HEK293 (cell line): Measurements from ENCODE around the gene HEATR3.

ENCODE experiments used
- GLI2 ChIP-seq: fragments of 450-650 bp; formaldehyde crosslinking; IDR thresholded peaks from 2 replicates; pipeline ENCODE4; 2017; ENCODE audit warnings: missing biosample characterization, missing genetic modification characterization, low read depth, borderline replicate concordance
- KLF16 ChIP-seq: fragments of 450-650 bp; formaldehyde crosslinking; IDR thresholded peaks from 2 replicates; pipeline ENCODE4 v1.5.1; 2017; ENCODE audit warnings: missing biosample characterization, missing genetic modification characterization
- KLF7 ChIP-seq: fragments of 450-650 bp; formaldehyde crosslinking; IDR thresholded peaks from 2 replicates; pipeline ENCODE4 v1.5.1; 2016; ENCODE audit warnings: missing biosample characterization, missing genetic modification characterization, borderline replicate concordance
- MEIS1 ChIP-seq: sonication (generic); formaldehyde crosslinking; IDR thresholded peaks from 2 replicates; pipeline ENCODE4 v1.8.1; 2022; ENCODE audit warnings: missing genetic modification reagents, mild to moderate bottlenecking, borderline replicate concordance
- MYNN ChIP-seq: fragments of 450-650 bp; formaldehyde crosslinking; IDR thresholded peaks from 2 replicates; pipeline ENCODE4 v1.5.1; 2016; ENCODE audit warnings: missing biosample characterization, missing genetic modification characterization, borderline replicate concordance
- RBAK ChIP-seq: fragments of 450-650 bp; formaldehyde crosslinking; IDR thresholded peaks from 2 replicates; pipeline ENCODE4 v1.5.1; 2016; ENCODE audit warnings: missing biosample characterization, missing genetic modification characterization
- WT1 ChIP-seq: fragments of 450-650 bp; formaldehyde crosslinking; IDR thresholded peaks from 2 replicates; pipeline ENCODE4 v1.5.1; 2016; ENCODE audit warnings: missing biosample characterization, missing genetic modification characterization
- ZBTB1 ChIP-seq: fragments of 450-650 bp; formaldehyde crosslinking; IDR thresholded peaks from 2 replicates; pipeline ENCODE4 v1.5.1; 2016; ENCODE audit warnings: missing biosample characterization, missing genetic modification characterization
- ZBTB20 ChIP-seq: fragments of 450-650 bp; formaldehyde crosslinking; IDR thresholded peaks from 2 replicates; pipeline ENCODE4 v1.5.1; 2016; ENCODE audit warnings: missing biosample characterization, missing genetic modification characterization
- ZBTB21 ChIP-seq: fragments of 450-650 bp; formaldehyde crosslinking; IDR thresholded peaks from 2 replicates; pipeline ENCODE4 v1.5.1; 2017; ENCODE audit warnings: missing biosample characterization, missing genetic modification characterization
- ZBTB48 ChIP-seq: fragments of 450-650 bp; formaldehyde crosslinking; IDR thresholded peaks from 2 replicates; pipeline ENCODE4 v1.5.1; 2016; ENCODE audit warnings: missing biosample characterization, missing genetic modification characterization
- ZFHX2 ChIP-seq: fragments of 450-650 bp; formaldehyde crosslinking; conservative IDR thresholded peaks from 2 replicates; pipeline ENCODE4 v1.5.1; 2016; ENCODE audit warnings: missing biosample characterization, missing genetic modification characterization
- ZFP69B ChIP-seq: fragments of 450-650 bp; formaldehyde crosslinking; IDR thresholded peaks from 2 replicates; pipeline ENCODE4 v1.5.1; 2016; ENCODE audit warnings: missing biosample characterization, missing genetic modification characterization
- ZNF146 ChIP-seq: fragments of 450-650 bp; formaldehyde crosslinking; IDR thresholded peaks from 2 replicates; pipeline ENCODE4 v1.5.1; 2016; ENCODE audit warnings: missing biosample characterization, missing genetic modification characterization
- ZNF202 ChIP-seq: fragments of 450-650 bp; formaldehyde crosslinking; IDR thresholded peaks from 2 replicates; pipeline ENCODE4 v1.5.1; 2016; ENCODE audit warnings: missing biosample characterization, missing genetic modification characterization, borderline replicate concordance
- ZNF214 ChIP-seq: fragments of 450-650 bp; formaldehyde crosslinking; IDR thresholded peaks from 2 replicates; pipeline ENCODE4 v1.5.1; 2017; ENCODE audit warnings: missing biosample characterization, mild to moderate bottlenecking, missing genetic modification characterization, borderline replicate concordance
- ZNF239 ChIP-seq: fragments of 450-650 bp; formaldehyde crosslinking; IDR thresholded peaks from 2 replicates; pipeline ENCODE4 v1.5.1; 2016; ENCODE audit warnings: missing biosample characterization, missing genetic modification characterization
- ZNF248 ChIP-seq: fragments of 450-650 bp; formaldehyde crosslinking; IDR thresholded peaks from 2 replicates; pipeline ENCODE4 v1.5.1; 2017; ENCODE audit warnings: missing biosample characterization, missing genetic modification characterization
- ZNF335 ChIP-seq: fragments of 450-650 bp; formaldehyde crosslinking; conservative IDR thresholded peaks from 2 replicates; pipeline ENCODE4 v1.5.1; 2016; ENCODE audit warnings: missing biosample characterization, missing genetic modification characterization
- ZNF366 ChIP-seq: fragments of 450-650 bp; formaldehyde crosslinking; conservative IDR thresholded peaks from 2 replicates; pipeline ENCODE4 v1.5.1; 2016; ENCODE audit warnings: missing biosample characterization, missing genetic modification characterization
- ZNF426 ChIP-seq: fragments of 450-650 bp; formaldehyde crosslinking; IDR thresholded peaks from 2 replicates; pipeline ENCODE4 v1.5.1; 2017; ENCODE audit warnings: missing biosample characterization, missing genetic modification characterization, mild to moderate bottlenecking, inconsistent platforms, moderate library complexity
- ZNF548 ChIP-seq: fragments of 450-650 bp; formaldehyde crosslinking; IDR thresholded peaks from 2 replicates; pipeline ENCODE4 v1.5.1; 2016; ENCODE audit warnings: missing biosample characterization, missing genetic modification characterization
- ZNF549 ChIP-seq: fragments of 450-650 bp; IDR thresholded peaks from 2 replicates; pipeline ENCODE4 v1.5.1; 2018; ENCODE audit warnings: missing biosample characterization, missing genetic modification characterization, mild to moderate bottlenecking, inconsistent platforms, moderate library complexity
- ZNF560 ChIP-seq: fragments of 450-650 bp; formaldehyde crosslinking; IDR thresholded peaks from 2 replicates; pipeline ENCODE4 v1.5.1; 2017; ENCODE audit warnings: missing biosample characterization, missing genetic modification characterization, borderline replicate concordance
- ZNF585B ChIP-seq: fragments of 450-650 bp; formaldehyde crosslinking; IDR thresholded peaks from 2 replicates; pipeline ENCODE4 v1.5.1; 2016; ENCODE audit warnings: missing biosample characterization, missing genetic modification characterization
- ZNF623 ChIP-seq: fragments of 450-650 bp; formaldehyde crosslinking; IDR thresholded peaks from 2 replicates; pipeline ENCODE4 v1.5.1; 2016; ENCODE audit warnings: missing biosample characterization, missing genetic modification characterization
- ZSCAN23 ChIP-seq: fragments of 450-650 bp; formaldehyde crosslinking; IDR thresholded peaks from 2 replicates; pipeline ENCODE4 v1.5.1; 2016; ENCODE audit warnings: missing biosample characterization, missing genetic modification characterization
- TF ChIP-seq, protein P1 (sequence below): fragments of 450-650 bp; formaldehyde crosslinking; IDR thresholded peaks from 2 replicates; pipeline ENCODE4 v1.5.1; 2016; ENCODE audit warnings: missing biosample characterization, missing genetic modification characterization
- TF ChIP-seq, protein P2 (sequence below): fragments of 450-650 bp; formaldehyde crosslinking; IDR thresholded peaks from 2 replicates; pipeline ENCODE4 v1.5.1; 2016; ENCODE audit warnings: missing biosample characterization, missing genetic modification characterization, low read depth
- TF ChIP-seq, protein P3 (sequence below): fragments of 450-650 bp; formaldehyde crosslinking; IDR thresholded peaks from 2 replicates; pipeline ENCODE4 v1.5.1; 2016; ENCODE audit warnings: missing biosample characterization, missing genetic modification characterization, borderline replicate concordance
- TF ChIP-seq, protein P4 (sequence below): fragments of 450-650 bp; formaldehyde crosslinking; IDR thresholded peaks from 2 replicates; pipeline ENCODE4 v1.5.1; 2017; ENCODE audit warnings: missing biosample characterization, missing genetic modification characterization

HEATR3 gene

DNA sequence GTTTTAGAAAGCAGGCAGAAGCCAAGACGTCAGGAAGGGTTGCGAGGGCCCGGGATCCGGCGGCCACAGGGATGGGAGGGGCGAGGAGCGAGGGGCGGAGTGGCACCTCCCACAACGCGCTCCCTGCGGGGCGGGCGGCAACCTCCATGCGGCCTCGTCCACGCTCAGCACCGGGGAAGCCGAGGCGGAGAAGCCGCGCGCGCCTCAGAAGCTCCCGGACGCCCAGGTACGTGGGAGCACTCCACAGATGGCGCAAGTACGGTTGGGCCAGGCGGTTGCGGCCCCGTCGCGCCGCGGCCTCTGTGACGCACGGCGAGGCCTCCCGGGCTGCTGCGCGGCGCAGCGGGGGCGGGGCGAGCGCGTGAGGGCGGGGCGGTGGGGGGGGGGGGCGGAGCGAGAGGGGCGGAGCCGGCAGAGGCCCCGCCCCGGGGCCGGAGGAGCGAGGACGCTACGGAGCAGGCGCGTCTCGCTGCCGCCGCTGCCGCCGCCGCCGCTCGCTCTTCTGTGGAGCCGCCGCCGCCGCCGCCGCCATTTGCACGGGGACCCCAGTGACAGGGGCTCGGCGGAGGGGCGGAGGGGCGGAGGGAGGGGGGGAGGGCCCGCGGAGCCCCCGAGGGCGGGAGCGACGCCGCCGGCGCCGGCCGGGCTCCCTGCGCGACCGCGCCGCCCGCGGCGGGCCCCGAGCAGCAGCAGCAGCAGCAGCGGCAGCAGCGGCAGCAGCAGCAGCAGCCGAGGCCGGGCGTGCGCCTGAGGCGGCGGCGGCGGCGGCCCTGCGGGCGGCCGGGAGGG is 87.2 kb downstream of the HEATR3 start, which contains the start of gene TENT4B (continued):
- TF ChIP-seq RBAK (tag by site-specific recombination) (no peak), ZBTB48 (tag by site-specific recombination) (no peak), GLI2 (no peak), ZNF366 (no peak), ZSCAN23 (no peak), ZFP69B (no peak), KLF7 (tag by site-specific recombination) (peak; percentile 83; the same call in 1 of the 2 replicates), ZNF214 (tag by site-specific recombination) (no peak), ZNF146 (tag by site-specific recombination) (no peak), ZBTB21 (tag by site-specific recombination) (no peak), MYNN (tag by site-specific recombination) (no peak), ZNF623 (tag by site-specific recombination) (no peak), MEIS1 (CRISPR knock-in tag) (no peak), ZNF585B (tag by site-specific recombination) (0 out of 2 replicates have a peak, but pooled peaks have one; percentile 16), ZNF248 (tag by site-specific recombination) (no peak), ZNF239 (tag by site-specific recombination) (0 out of 2 replicates have a peak, but pooled peaks have one; percentile 61), ZNF426 (tag by site-specific recombination) (no peak), WT1 (tag by site-specific recombination) (no peak), ZBTB20 (peak; percentile 79; the same call in 1 of the 2 replicates), ZFHX2 (tag by site-specific recombination) (peak; percentile 53; the same call in 1 of the 2 replicates), ZNF549 (tag by site-specific recombination) (no peak), ZNF548 (no peak), ZBTB1 (tag by site-specific recombination) (no peak), ZNF335 (tag by site-specific recombination) (no peak; the same call in 1 of the 2 replicates), KLF16 (tag by site-specific recombination) (peak; percentile 91), ZNF560 (no peak), ZNF202 (no peak)
- TF ChIP-seq, protein P1, sequence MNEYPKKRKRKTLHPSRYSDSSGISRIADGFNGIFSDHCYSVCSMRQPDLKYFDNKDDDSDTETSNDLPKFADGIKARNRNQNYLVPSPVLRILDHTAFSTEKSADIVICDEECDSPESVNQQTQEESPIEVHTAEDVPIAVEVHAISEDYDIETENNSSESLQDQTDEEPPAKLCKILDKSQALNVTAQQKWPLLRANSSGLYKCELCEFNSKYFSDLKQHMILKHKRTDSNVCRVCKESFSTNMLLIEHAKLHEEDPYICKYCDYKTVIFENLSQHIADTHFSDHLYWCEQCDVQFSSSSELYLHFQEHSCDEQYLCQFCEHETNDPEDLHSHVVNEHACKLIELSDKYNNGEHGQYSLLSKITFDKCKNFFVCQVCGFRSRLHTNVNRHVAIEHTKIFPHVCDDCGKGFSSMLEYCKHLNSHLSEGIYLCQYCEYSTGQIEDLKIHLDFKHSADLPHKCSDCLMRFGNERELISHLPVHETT: no peak
- TF ChIP-seq, protein P2, sequence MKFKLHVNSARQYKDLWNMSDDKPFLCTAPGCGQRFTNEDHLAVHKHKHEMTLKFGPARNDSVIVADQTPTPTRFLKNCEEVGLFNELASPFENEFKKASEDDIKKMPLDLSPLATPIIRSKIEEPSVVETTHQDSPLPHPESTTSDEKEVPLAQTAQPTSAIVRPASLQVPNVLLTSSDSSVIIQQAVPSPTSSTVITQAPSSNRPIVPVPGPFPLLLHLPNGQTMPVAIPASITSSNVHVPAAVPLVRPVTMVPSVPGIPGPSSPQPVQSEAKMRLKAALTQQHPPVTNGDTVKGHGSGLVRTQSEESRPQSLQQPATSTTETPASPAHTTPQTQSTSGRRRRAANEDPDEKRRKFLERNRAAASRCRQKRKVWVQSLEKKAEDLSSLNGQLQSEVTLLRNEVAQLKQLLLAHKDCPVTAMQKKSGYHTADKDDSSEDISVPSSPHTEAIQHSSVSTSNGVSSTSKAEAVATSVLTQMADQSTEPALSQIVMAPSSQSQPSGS: no peak
- TF ChIP-seq, protein P3, sequence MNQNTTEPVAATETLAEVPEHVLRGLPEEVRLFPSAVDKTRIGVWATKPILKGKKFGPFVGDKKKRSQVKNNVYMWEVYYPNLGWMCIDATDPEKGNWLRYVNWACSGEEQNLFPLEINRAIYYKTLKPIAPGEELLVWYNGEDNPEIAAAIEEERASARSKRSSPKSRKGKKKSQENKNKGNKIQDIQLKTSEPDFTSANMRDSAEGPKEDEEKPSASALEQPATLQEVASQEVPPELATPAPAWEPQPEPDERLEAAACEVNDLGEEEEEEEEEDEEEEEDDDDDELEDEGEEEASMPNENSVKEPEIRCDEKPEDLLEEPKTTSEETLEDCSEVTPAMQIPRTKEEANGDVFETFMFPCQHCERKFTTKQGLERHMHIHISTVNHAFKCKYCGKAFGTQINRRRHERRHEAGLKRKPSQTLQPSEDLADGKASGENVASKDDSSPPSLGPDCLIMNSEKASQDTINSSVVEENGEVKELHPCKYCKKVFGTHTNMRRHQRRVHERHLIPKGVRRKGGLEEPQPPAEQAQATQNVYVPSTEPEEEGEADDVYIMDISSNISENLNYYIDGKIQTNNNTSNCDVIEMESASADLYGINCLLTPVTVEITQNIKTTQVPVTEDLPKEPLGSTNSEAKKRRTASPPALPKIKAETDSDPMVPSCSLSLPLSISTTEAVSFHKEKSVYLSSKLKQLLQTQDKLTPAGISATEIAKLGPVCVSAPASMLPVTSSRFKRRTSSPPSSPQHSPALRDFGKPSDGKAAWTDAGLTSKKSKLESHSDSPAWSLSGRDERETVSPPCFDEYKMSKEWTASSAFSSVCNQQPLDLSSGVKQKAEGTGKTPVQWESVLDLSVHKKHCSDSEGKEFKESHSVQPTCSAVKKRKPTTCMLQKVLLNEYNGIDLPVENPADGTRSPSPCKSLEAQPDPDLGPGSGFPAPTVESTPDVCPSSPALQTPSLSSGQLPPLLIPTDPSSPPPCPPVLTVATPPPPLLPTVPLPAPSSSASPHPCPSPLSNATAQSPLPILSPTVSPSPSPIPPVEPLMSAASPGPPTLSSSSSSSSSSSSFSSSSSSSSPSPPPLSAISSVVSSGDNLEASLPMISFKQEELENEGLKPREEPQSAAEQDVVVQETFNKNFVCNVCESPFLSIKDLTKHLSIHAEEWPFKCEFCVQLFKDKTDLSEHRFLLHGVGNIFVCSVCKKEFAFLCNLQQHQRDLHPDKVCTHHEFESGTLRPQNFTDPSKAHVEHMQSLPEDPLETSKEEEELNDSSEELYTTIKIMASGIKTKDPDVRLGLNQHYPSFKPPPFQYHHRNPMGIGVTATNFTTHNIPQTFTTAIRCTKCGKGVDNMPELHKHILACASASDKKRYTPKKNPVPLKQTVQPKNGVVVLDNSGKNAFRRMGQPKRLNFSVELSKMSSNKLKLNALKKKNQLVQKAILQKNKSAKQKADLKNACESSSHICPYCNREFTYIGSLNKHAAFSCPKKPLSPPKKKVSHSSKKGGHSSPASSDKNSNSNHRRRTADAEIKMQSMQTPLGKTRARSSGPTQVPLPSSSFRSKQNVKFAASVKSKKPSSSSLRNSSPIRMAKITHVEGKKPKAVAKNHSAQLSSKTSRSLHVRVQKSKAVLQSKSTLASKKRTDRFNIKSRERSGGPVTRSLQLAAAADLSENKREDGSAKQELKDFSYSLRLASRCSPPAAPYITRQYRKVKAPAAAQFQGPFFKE (tag by site-specific recombination): no peak
- TF ChIP-seq, protein P4, sequence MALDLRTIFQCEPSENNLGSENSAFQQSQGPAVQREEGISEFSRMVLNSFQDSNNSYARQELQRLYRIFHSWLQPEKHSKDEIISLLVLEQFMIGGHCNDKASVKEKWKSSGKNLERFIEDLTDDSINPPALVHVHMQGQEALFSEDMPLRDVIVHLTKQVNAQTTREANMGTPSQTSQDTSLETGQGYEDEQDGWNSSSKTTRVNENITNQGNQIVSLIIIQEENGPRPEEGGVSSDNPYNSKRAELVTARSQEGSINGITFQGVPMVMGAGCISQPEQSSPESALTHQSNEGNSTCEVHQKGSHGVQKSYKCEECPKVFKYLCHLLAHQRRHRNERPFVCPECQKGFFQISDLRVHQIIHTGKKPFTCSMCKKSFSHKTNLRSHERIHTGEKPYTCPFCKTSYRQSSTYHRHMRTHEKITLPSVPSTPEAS: no peak
